Measurements from ENCODE around the gene RGL3. TPM values are rescaled to one million over a fixed set of nuclear protein-coding genes. Genes with fewer than 3 reads are reported as not detected.
"Not testable (repeated sequence)": the region's sequence is repeated elsewhere in the genome, so short reads cannot be mapped to it uniquely, and the experiment has no call there.

RGL3 gene
- total RNA-seq, 1 experiment from 2014 or later = 53.1 TPM

- Mint-ChIP-seq H3K27me3 (ENCODE audit: insufficient read depth, unreplicated experiment) (no peaks in the 10 kb centered on the region), H3K4me3 (ENCODE audit: unreplicated experiment) (peak within 1 kb of the TSS; percentile 100), H3K4me1 (ENCODE audit: low read depth, unreplicated experiment) (no peaks in the 10 kb centered on the region), H3K36me3 (ENCODE audit: insufficient read depth, unreplicated experiment) (peaks cover 45% of the 10 kb centered on the region), H3K9me3 (ENCODE audit: unreplicated experiment) (no peaks in the 10 kb centered on the region), H3K27ac (ENCODE audit: unreplicated experiment) (peak within 1 kb of the TSS; percentile 100)
- ChIA-PET POLR2A (interaction anchor here (0.5 to 1.8 kb wide), 5 partner anchors 17 to 169 kb away, joined by 3 to 14 read pairs (median 7); partner anchors contain the start of genes ECSIT, RGL3 and SWSAP1), CTCF (interaction anchor here (0.6 to 1.4 kb wide), 15 partner anchors 11 to 1760 kb away, joined by 3 to 29 read pairs (median 4); partner anchors contain the start of genes CCDC159, ECSIT, EPOR and RGL3)
- BruUV-seq (replicated peaks) = no TSS peak
- Histone ChIP-seq H3K4me3 (ENCODE audit: low read depth, low read length) (peak within 1 kb of the TSS; percentile 86), H3K4me1 (0 out of 2 replicates have a peak, but pooled peaks cover 3% of the 10 kb centered on the region), H3K9me3 (no peaks in the 10 kb centered on the region), H3K36me3 (ENCODE audit: control insufficient read depth, insufficient read depth, low read length) (peaks cover 4% of the 10 kb centered on the region), H3K27me3 (replicated peaks; ENCODE audit: control insufficient read depth, insufficient read depth, low read length) (no peaks in the 10 kb centered on the region)
- TF ChIP-seq, protein P1, sequence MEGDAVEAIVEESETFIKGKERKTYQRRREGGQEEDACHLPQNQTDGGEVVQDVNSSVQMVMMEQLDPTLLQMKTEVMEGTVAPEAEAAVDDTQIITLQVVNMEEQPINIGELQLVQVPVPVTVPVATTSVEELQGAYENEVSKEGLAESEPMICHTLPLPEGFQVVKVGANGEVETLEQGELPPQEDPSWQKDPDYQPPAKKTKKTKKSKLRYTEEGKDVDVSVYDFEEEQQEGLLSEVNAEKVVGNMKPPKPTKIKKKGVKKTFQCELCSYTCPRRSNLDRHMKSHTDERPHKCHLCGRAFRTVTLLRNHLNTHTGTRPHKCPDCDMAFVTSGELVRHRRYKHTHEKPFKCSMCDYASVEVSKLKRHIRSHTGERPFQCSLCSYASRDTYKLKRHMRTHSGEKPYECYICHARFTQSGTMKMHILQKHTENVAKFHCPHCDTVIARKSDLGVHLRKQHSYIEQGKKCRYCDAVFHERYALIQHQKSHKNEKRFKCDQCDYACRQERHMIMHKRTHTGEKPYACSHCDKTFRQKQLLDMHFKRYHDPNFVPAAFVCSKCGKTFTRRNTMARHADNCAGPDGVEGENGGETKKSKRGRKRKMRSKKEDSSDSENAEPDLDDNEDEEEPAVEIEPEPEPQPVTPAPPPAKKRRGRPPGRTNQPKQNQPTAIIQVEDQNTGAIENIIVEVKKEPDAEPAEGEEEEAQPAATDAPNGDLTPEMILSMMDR (IDR thresholded peaks at IDR 0.05; ENCODE audit: insufficient read depth in 1 of 2, low read depth in 1 of 2, low read length in 1 of 2, severe bottlenecking in 1 of 2, unreplicated experiment in 1 of 2) = peak; percentile 84 to 90
- intact Hi-C loops (cut with micrococcal nuclease; ENCODE audit: unreplicated experiment) = loop anchor here (1.0 kb wide), 2 partner anchors 54 to 89 kb away; partner anchors contain the start of genes CCDC159 and TMEM205
- peak; percentile 99 for DNase-seq
These were observed 16.1 kb upstream of the RGL3 start, which contains the start of the genes ODAD3 and PRKCSH for GRCh38 chr19:11435057-11435832. Gene ODAD3, minus strand, starts transcription at chr19:11435121. Its CDS starts 105 bp downstream, at chr19:11435016. Gene PRKCSH, plus strand, starts transcription at chr19:11435635. Its CDS starts 483 bp downstream, at chr19:11436118.

DNA sequence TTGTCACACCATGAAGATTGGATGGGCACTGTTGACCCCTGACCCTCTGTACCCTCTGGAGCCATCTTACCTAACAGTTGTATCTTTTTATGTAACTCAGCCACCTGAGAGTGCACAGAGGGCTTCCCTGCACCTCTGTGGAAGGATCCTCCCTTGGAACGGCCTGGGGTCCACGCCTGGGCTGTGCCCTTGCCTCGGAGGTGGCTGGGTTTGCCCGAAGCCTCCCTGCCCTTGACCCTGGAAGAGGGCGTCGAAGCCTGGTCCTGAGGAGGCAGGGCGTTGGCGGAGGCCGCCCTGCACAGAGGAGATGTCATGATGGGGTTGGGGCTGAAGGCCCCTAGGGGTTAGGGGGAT, 15.6 kb upstream of the RGL3 start:
- no peak for DNase-seq
- CTCF ChIA-PET = interaction anchor here (0.6 to 1.4 kb wide), 7 partner anchors 11 to 141 kb away, joined by 3 to 29 read pairs (median 14); partner anchors contain the start of genes EPOR, RGL3 and SWSAP1
- TF ChIP-seq, protein P1 (IDR thresholded peaks at IDR 0.05; ENCODE audit: insufficient read depth in 1 of 2, low read depth in 1 of 2, low read length in 1 of 2, severe bottlenecking in 1 of 2, unreplicated experiment in 1 of 2) = no peak

DNA sequence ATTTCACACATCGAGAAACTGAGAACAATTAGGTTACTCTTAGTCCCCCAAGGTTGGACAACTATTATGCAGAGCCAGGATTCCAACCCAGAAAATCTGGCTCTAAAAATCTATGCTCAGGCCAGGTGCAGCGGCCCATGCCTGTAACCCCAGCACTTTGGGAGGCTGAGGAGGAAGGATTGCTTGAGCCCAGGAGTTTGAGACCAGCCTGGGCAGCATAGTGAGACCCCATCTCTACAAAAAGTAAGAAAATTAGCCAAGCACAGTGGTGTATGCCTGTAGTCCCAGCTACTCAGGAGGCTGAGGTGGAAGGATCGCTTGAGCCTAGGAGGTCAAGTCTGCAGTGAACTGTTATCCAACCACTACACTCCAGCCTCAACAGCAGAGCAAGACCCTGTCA, 14.4 kb upstream of the RGL3 start:
- peaks cover 38% of the 10 kb centered on the region for H3K36me3 Mint-ChIP-seq (ENCODE audit: insufficient read depth, unreplicated experiment)
- H3K36me3 ChIP-seq (ENCODE audit: control insufficient read depth, insufficient read depth, low read length); H3K9me3 Mint-ChIP-seq (ENCODE audit: unreplicated experiment); DNase-seq; POLR2A ChIA-PET; CTCF ChIA-PET; H3K9me3 ChIP-seq; H3K4me3 ChIP-seq (ENCODE audit: low read depth, low read length); H3K27me3 Mint-ChIP-seq (ENCODE audit: insufficient read depth, unreplicated experiment); intact Hi-C loops (cut with micrococcal nuclease; ENCODE audit: unreplicated experiment); BruUV-seq (replicated peaks); H3K4me3 Mint-ChIP-seq (ENCODE audit: unreplicated experiment); H3K4me1 ChIP-seq; H3K27me3 ChIP-seq (replicated peaks; ENCODE audit: control insufficient read depth, insufficient read depth, low read length); H3K27ac Mint-ChIP-seq (ENCODE audit: unreplicated experiment); H3K4me1 Mint-ChIP-seq (ENCODE audit: low read depth, unreplicated experiment): not testable (repeated sequence)

More for the DNA sequence above, 15.6 kb upstream of the RGL3 start:
- BruUV-seq (replicated peaks) = no TSS peak
- H3K36me3 Mint-ChIP-seq (ENCODE audit: insufficient read depth, unreplicated experiment) = peaks cover 43% of the 10 kb centered on the region
- no peaks in the 10 kb centered on the region for H3K27me3 ChIP-seq (replicated peaks; ENCODE audit: control insufficient read depth, insufficient read depth, low read length)
- H3K9me3 ChIP-seq = no peaks in the 10 kb centered on the region
- 0 out of 2 replicates have a peak, but pooled peaks cover 3% of the 10 kb centered on the region for H3K4me1 ChIP-seq
- H3K27ac Mint-ChIP-seq (ENCODE audit: unreplicated experiment) = peak overlapping the region; percentile 100
- no peaks in the 10 kb centered on the region for H3K9me3 Mint-ChIP-seq (ENCODE audit: unreplicated experiment)
- intact Hi-C loops (cut with micrococcal nuclease; ENCODE audit: unreplicated experiment) = loop anchor here (1.0 kb wide), 2 partner anchors 53 to 88 kb away; partner anchors contain the start of genes CCDC159 and TMEM205
- peak overlapping the region; percentile 100 for H3K4me3 Mint-ChIP-seq (ENCODE audit: unreplicated experiment)
- peak overlapping the region; percentile 45 for H3K4me3 ChIP-seq (ENCODE audit: low read depth, low read length)
- no peaks in the 10 kb centered on the region for H3K27me3 Mint-ChIP-seq (ENCODE audit: insufficient read depth, unreplicated experiment)
- H3K36me3 ChIP-seq (ENCODE audit: control insufficient read depth, insufficient read depth, low read length) = peaks cover 4% of the 10 kb centered on the region
- H3K4me1 Mint-ChIP-seq (ENCODE audit: low read depth, unreplicated experiment) = no peaks in the 10 kb centered on the region
- POLR2A ChIA-PET = interaction anchor here (1.0 to 1.8 kb wide), 4 partner anchors 16 to 94 kb away, joined by 4 to 14 read pairs (median 10); partner anchors contain the start of genes ECSIT, RGL3 and SWSAP1
